HepG2 (cell line): ENCODE results near the gene ABHD15. TPM values are rescaled to one million over a fixed set of nuclear protein-coding genes. Genes with fewer than 3 reads are reported as not detected.

Experiments
- AGO1 ChIP-seq: fragments of 200-400 bp; formaldehyde crosslinking; IDR thresholded peaks from 2 replicates; pipeline ENCODE4 v1.6.1; 2017; ENCODE audit warnings: mild to moderate bottlenecking, low read depth, low read length, moderate library complexity; ENCODE audit not compliant: poor library complexity, severe bottlenecking
- DR1 ChIP-seq: sonication (generic); formaldehyde crosslinking; IDR thresholded peaks from 2 replicates; pipeline ENCODE4 v1.8.0; 2021; ENCODE audit warnings: mild to moderate bottlenecking, missing genetic modification reagents, inconsistent platforms
- GTF2F1 ChIP-seq: fragments of 150-350 bp; IDR thresholded peaks from 2 replicates; pipeline ENCODE4 v1.6.1; 2014; ENCODE audit warnings: low read length
- NR2C2 ChIP-seq: sonication (generic); formaldehyde crosslinking; IDR thresholded peaks from 2 replicates; pipeline ENCODE4 v1.4.0; 2020; ENCODE audit warnings: missing genetic modification reagents, mild to moderate bottlenecking, moderate library complexity, borderline replicate concordance
- SNAI1 ChIP-seq: sonication (generic); formaldehyde crosslinking; IDR thresholded peaks from 2 replicates; pipeline ENCODE4 v1.5.0; 2020; ENCODE audit warnings: mild to moderate bottlenecking, missing genetic modification reagents, borderline replicate concordance
- TAF1 ChIP-seq: sonication (generic); formaldehyde crosslinking; IDR thresholded peaks from 2 replicates; pipeline ENCODE4 v1.4.0; 2020; ENCODE audit warnings: missing genetic modification reagents
- TRIM24 ChIP-seq: sonication (generic); formaldehyde crosslinking; IDR thresholded peaks from 2 replicates; pipeline ENCODE4 v1.8.0; 2022; ENCODE audit warnings: mild to moderate bottlenecking, missing genetic modification reagents
- ZBTB7B ChIP-seq: sonication (generic); formaldehyde crosslinking; IDR thresholded peaks from 2 replicates; pipeline ENCODE4 v1.4.0; 2020; ENCODE audit warnings: missing genetic modification reagents
- ZNF225 ChIP-seq: sonication (generic); formaldehyde crosslinking; IDR thresholded peaks from 2 replicates; pipeline ENCODE4 v1.4.0; 2020; ENCODE audit warnings: mild to moderate bottlenecking, missing genetic modification reagents
- ZNF614 ChIP-seq: IDR thresholded peaks from 2 replicates; pipeline ENCODE4 v1.6.1; 2018; ENCODE audit warnings: missing biosample characterization, missing genetic modification reagents, inconsistent platforms, borderline replicate concordance
- ZNF768 ChIP-seq: sonication (generic); formaldehyde crosslinking; IDR thresholded peaks from 2 replicates; pipeline ENCODE4 v1.4.0; 2020; ENCODE audit warnings: missing genetic modification reagents
- ZNF879 ChIP-seq: sonication (generic); formaldehyde crosslinking; IDR thresholded peaks from 2 replicates; pipeline ENCODE4 v1.8.1; 2023; ENCODE audit warnings: missing genetic modification reagents
- ZNF891 ChIP-seq: sonication (generic); formaldehyde crosslinking; IDR thresholded peaks from 2 replicates; pipeline ENCODE4 v1.5.0; 2020; ENCODE audit warnings: mild to moderate bottlenecking, missing genetic modification reagents
- polyA plus RNA-seq, 8 experiments: library from polyadenylated mRNA; depleted of rRNA in 3 of 8; stranded (reverse) in 7 of 8; unstranded in 1 of 8; fragments of >200 nt; fragmentation: Illumina TruSeq in 4 of 8; extraction: Trizol in 4 of 8; gene quantifications; 2 replicates each; pipeline versions ENCODE4 v1.2.1 to v1.2.3, GENCODE V29; 2011 to 2016; ENCODE audit warnings: low read depth in 4 of 8, missing spikeins in 1 of 8, mixed read lengths in 1 of 8; ENCODE audit not compliant: insufficient read depth in 1 of 8
- total RNA-seq, 5 experiments: library from RNA; depleted of rRNA; stranded (reverse); fragments of >200 nt; fragmentation: Illumina TruSeq; extraction: Trizol; gene quantifications; 2 replicates each; pipeline ENCODE4 v1.2.3, GENCODE V29; 2016; ENCODE audit warnings: low read depth in 1 of 5
- TF ChIP-seq, protein P1 (sequence below): sonication (generic); formaldehyde crosslinking; conservative IDR thresholded peaks from 2 replicates; pipeline ENCODE4 v1.8.0; 2022; ENCODE audit warnings: low read depth, missing genetic modification reagents
- TF ChIP-seq, protein P2 (sequence below): sonication (generic); formaldehyde crosslinking; IDR thresholded peaks from 2 replicates; pipeline ENCODE4 v1.5.1; 2020; ENCODE audit warnings: mild to moderate bottlenecking, missing genetic modification reagents, moderate library complexity
- TF ChIP-seq, protein P3 (sequence below): sonication (generic); formaldehyde crosslinking; IDR thresholded peaks from 2 replicates; pipeline ENCODE4 v1.8.1; 2023; ENCODE audit warnings: mild to moderate bottlenecking, missing genetic modification reagents
- TF ChIP-seq, protein P4 (sequence below): sonication (generic); formaldehyde crosslinking; IDR thresholded peaks from 2 replicates; pipeline ENCODE4 v1.5.0; 2020; ENCODE audit warnings: missing genetic modification reagents, mild to moderate bottlenecking, borderline replicate concordance

Gene ABHD15
- total and polyA plus RNA-seq, 2 of the 13 experiments (the other 11 are each of a cell fraction or from before 2014, with no cell fraction given) = 2.4 to 7.7 TPM

DNA sequence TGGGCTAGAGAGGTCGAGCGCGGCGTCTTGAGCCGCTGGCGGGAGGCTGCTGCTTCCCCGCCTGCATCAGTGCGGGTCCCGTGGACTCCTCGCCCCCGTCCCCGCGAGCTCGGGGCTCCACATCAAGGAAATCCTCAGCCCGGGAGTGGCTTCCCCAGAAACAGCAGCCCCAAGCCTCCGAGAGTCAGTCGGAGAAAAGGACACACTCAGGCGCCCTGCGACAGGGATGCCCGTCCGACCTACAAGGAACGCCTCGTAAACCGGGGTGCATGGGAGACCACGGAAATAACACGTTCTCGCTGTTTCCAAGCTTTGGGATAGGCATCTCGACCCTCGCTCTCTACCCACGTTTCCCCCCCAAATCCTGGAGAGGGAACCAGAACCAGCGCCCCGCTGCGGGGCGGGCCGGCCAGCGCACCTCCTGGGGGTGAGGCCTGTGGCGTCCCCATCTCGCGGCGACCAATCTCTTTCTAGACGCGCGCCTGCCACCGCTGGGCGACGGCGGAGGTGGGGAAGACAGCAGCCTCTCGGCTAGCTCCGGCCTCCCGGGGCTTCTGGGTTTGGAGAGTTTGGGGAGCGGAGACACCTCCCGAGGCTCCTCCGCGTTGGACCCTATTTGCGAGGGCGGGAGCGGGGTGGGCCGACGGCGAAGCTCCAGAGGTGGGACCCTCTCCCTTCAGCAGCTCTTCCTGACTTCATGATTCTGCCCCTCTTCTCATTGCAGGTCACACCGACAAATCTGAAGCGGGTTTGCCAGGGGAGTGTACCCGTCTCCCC, 905 bp upstream of the ABHD15 start (continued):
- TF ChIP-seq, protein P1, sequence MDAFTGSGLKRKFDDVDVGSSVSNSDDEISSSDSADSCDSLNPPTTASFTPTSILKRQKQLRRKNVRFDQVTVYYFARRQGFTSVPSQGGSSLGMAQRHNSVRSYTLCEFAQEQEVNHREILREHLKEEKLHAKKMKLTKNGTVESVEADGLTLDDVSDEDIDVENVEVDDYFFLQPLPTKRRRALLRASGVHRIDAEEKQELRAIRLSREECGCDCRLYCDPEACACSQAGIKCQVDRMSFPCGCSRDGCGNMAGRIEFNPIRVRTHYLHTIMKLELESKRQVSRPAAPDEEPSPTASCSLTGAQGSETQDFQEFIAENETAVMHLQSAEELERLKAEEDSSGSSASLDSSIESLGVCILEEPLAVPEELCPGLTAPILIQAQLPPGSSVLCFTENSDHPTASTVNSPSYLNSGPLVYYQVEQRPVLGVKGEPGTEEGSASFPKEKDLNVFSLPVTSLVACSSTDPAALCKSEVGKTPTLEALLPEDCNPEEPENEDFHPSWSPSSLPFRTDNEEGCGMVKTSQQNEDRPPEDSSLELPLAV (CRISPR knock-in tag) = no peak
- TF ChIP-seq, protein P2, sequence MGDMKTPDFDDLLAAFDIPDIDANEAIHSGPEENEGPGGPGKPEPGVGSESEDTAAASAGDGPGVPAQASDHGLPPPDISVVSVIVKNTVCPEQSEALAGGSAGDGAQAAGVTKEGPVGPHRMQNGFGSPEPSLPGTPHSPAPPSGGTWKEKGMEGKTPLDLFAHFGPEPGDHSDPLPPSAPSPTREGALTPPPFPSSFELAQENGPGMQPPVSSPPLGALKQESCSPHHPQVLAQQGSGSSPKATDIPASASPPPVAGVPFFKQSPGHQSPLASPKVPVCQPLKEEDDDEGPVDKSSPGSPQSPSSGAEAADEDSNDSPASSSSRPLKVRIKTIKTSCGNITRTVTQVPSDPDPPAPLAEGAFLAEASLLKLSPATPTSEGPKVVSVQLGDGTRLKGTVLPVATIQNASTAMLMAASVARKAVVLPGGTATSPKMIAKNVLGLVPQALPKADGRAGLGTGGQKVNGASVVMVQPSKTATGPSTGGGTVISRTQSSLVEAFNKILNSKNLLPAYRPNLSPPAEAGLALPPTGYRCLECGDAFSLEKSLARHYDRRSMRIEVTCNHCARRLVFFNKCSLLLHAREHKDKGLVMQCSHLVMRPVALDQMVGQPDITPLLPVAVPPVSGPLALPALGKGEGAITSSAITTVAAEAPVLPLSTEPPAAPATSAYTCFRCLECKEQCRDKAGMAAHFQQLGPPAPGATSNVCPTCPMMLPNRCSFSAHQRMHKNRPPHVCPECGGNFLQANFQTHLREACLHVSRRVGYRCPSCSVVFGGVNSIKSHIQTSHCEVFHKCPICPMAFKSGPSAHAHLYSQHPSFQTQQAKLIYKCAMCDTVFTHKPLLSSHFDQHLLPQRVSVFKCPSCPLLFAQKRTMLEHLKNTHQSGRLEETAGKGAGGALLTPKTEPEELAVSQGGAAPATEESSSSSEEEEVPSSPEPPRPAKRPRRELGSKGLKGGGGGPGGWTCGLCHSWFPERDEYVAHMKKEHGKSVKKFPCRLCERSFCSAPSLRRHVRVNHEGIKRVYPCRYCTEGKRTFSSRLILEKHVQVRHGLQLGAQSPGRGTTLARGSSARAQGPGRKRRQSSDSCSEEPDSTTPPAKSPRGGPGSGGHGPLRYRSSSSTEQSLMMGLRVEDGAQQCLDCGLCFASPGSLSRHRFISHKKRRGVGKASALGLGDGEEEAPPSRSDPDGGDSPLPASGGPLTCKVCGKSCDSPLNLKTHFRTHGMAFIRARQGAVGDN = peak; percentile 61
- TF ChIP-seq ZNF768 (no peak), ZNF891 (CRISPR knock-in tag) (no peak), DR1 (no peak), ZNF225 (no peak), ZNF879 (CRISPR knock-in tag) (peak; percentile 39; the same call in 1 of the 2 replicates), ZNF614 (CRISPR knock-in tag) (no peak), TAF1 (CRISPR knock-in tag) (0 out of 2 replicates have a peak, but pooled peaks have one; percentile 8), TRIM24 (CRISPR knock-in tag) (no peak), GTF2F1 (no peak), ZBTB7B (CRISPR knock-in tag) (no peak), SNAI1 (no peak), NR2C2 (CRISPR knock-in tag) (no peak), AGO1 (no peak)
- TF ChIP-seq, protein P3, sequence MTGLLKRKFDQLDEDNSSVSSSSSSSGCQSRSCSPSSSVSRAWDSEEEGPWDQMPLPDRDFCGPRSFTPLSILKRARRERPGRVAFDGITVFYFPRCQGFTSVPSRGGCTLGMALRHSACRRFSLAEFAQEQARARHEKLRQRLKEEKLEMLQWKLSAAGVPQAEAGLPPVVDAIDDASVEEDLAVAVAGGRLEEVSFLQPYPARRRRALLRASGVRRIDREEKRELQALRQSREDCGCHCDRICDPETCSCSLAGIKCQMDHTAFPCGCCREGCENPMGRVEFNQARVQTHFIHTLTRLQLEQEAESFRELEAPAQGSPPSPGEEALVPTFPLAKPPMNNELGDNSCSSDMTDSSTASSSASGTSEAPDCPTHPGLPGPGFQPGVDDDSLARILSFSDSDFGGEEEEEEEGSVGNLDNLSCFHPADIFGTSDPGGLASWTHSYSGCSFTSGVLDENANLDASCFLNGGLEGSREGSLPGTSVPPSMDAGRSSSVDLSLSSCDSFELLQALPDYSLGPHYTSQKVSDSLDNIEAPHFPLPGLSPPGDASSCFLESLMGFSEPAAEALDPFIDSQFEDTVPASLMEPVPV (CRISPR knock-in tag) = no peak
- TF ChIP-seq, protein P4, sequence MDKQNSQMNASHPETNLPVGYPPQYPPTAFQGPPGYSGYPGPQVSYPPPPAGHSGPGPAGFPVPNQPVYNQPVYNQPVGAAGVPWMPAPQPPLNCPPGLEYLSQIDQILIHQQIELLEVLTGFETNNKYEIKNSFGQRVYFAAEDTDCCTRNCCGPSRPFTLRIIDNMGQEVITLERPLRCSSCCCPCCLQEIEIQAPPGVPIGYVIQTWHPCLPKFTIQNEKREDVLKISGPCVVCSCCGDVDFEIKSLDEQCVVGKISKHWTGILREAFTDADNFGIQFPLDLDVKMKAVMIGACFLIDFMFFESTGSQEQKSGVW (CRISPR knock-in tag) = no peak
